Chondrocyte (in vitro differentiated cells): ENCODE data around the gene CASZ1. TPM values are rescaled to one million over a fixed set of nuclear protein-coding genes. Genes with fewer than 3 reads are reported as not detected.
A peak's percentile ranks its signal among the peaks of the same experiment; 100 is the strongest.

Source experiments
- DNase-seq: peaks from one replicate; pipeline ENCODE4 v3.0.0; 2021; ENCODE audit warnings: mixed read lengths, low spot score
- H3K27ac Mint-ChIP-seq: one replicate; pipeline ENCODE4 v1.8.0; 2021; ENCODE audit warnings: mild to moderate bottlenecking, moderate library complexity, mixed read lengths; ENCODE audit not compliant: unreplicated experiment
- H3K27me3 Mint-ChIP-seq: 2 replicates; pipeline ENCODE4 v1.8.0; 2021; ENCODE audit warnings: low read depth, mixed read lengths
- H3K36me3 Mint-ChIP-seq: 2 replicates; pipeline ENCODE4 v1.8.0; 2021; ENCODE audit warnings: low read depth, mixed read lengths
- H3K4me1 Mint-ChIP-seq: 2 replicates; pipeline ENCODE4 v1.8.0; 2021; ENCODE audit warnings: low read depth, mild to moderate bottlenecking, mixed read lengths
- H3K4me3 Mint-ChIP-seq: one replicate; pipeline ENCODE4 v1.8.0; 2021; ENCODE audit warnings: mild to moderate bottlenecking, moderate library complexity, mixed read lengths; ENCODE audit not compliant: unreplicated experiment
- H3K9me3 Mint-ChIP-seq: 2 replicates; pipeline ENCODE4 v1.8.0; 2021; ENCODE audit warnings: low read depth, mixed read lengths
- CTCF ChIP-seq: fragments of 200-600 bp; sonication (generic); IDR thresholded peaks from 2 replicates; pipeline ENCODE4 v1.5.0; 2021; ENCODE audit warnings: antibody characterized with exemption, mild to moderate bottlenecking, moderate library complexity
- total RNA-seq: library from RNA; stranded (reverse); gene quantifications from 3 replicates; pipeline ENCODE4 v1.2.1, GENCODE V29; 2021

The CASZ1 gene
- total RNA-seq, 1 donor from 2014 or later, result 4.1 TPM

- peaks cover 9% of the 10 kb centered on the region for H3K27me3 Mint-ChIP-seq
These were observed 103.3 kb downstream of the CASZ1 start for GRCh38 chr1:10693152-10693496.

GRCh38 chr1:10692401-10693021 lies 103.9 kb downstream of the CASZ1 start:
- Mint-ChIP-seq H3K27me3 (peaks cover 6% of the 10 kb centered on the region), H3K36me3 (no peaks in the 10 kb centered on the region), H3K4me3 (peak overlapping the region; percentile 75)

More at GRCh38 chr1:10693152-10693496, 103.3 kb downstream of the CASZ1 start:
- peak overlapping the region; percentile 75 for H3K4me3 Mint-ChIP-seq
- no peak for TF ChIP-seq CTCF
- H3K36me3 Mint-ChIP-seq, result no peaks in the 10 kb centered on the region
- H3K9me3 Mint-ChIP-seq, result no peaks in the 10 kb centered on the region
- H3K27ac Mint-ChIP-seq, result peak overlapping the region; percentile 6
- H3K4me1 Mint-ChIP-seq, result no peaks in the 10 kb centered on the region
- DNase-seq, result no peak

GRCh38 chr1:10691740-10692125 lies 104.7 kb downstream of the CASZ1 start:
- no peaks in the 10 kb centered on the region for H3K36me3 Mint-ChIP-seq
- no peaks in the 10 kb centered on the region for H3K9me3 Mint-ChIP-seq
- no peak for TF ChIP-seq CTCF
- H3K27me3 Mint-ChIP-seq, result peaks cover 5% of the 10 kb centered on the region
- peaks cover 6% of the 10 kb centered on the region for H3K4me1 Mint-ChIP-seq
- no peak overlapping the region for H3K4me3 Mint-ChIP-seq
- no peak overlapping the region for H3K27ac Mint-ChIP-seq
- no peak for DNase-seq

More at GRCh38 chr1:10692401-10693021, 103.9 kb downstream of the CASZ1 start:
- TF ChIP-seq CTCF, result peak; percentile 55
- no peaks in the 10 kb centered on the region for H3K9me3 Mint-ChIP-seq
- peaks cover 4% of the 10 kb centered on the region for H3K4me1 Mint-ChIP-seq
- no peak overlapping the region for H3K27ac Mint-ChIP-seq
- DNase-seq, result no peak

GRCh38 chr1:10691075-10691739 lies 105.2 kb downstream of the CASZ1 start:
- no peak overlapping the region for H3K27ac Mint-ChIP-seq
- H3K9me3 Mint-ChIP-seq, result no peaks in the 10 kb centered on the region
- no peak overlapping the region for H3K4me3 Mint-ChIP-seq
- no peak for DNase-seq
- H3K4me1 Mint-ChIP-seq, result peaks cover 7% of the 10 kb centered on the region
- no peak for TF ChIP-seq CTCF
- no peaks in the 10 kb centered on the region for H3K36me3 Mint-ChIP-seq
- H3K27me3 Mint-ChIP-seq, result peaks cover 2% of the 10 kb centered on the region

- Mint-ChIP-seq H3K4me3 (no peak overlapping the region), H3K4me1 (peaks cover 9% of the 10 kb centered on the region), H3K36me3 (no peaks in the 10 kb centered on the region), H3K9me3 (no peaks in the 10 kb centered on the region), H3K27me3 (peaks cover 2% of the 10 kb centered on the region), H3K27ac (no peak overlapping the region)
- DNase-seq, result no peak
- TF ChIP-seq CTCF, result no peak
These were observed 106.0 kb downstream of the CASZ1 start for GRCh38 chr1:10690484-10690883.
